Suprapubic skin (tissue), 4 donors: ENCODE data around the gene KRT12.

Experiments
- CTCF ChIP-seq, 2 donors: fragments of 200-600 bp in 1 of 2; fragments of 450-650 bp in 1 of 2; sonication (generic) in 1 of 2; IDR thresholded peaks; one replicate each; pipeline ENCODE4 v1.5.1; 2016 to 2019; ENCODE audit warnings: antibody characterized with exemption in 2 of 2, mild to moderate bottlenecking in 1 of 2, moderate library complexity in 1 of 2
- EP300 ChIP-seq: sonication (generic); formaldehyde crosslinking; IDR thresholded peaks from one replicate; pipeline ENCODE4 v1.6.1; 2017; ENCODE audit warnings: antibody characterized with exemption
- POLR2A ChIP-seq, 2 donors: fragments of 450-650 bp; IDR thresholded peaks; one replicate each; pipeline ENCODE4 v1.6.1; 2017; ENCODE audit warnings: antibody characterized with exemption in 2 of 2, mild to moderate bottlenecking in 2 of 2, moderate library complexity in 2 of 2
- POLR2AphosphoS5 ChIP-seq, 3 donors: sonication (generic); formaldehyde crosslinking; IDR thresholded peaks; one replicate each; pipeline ENCODE4 v1.6.1; 2017; ENCODE audit warnings: antibody characterized with exemption in 3 of 3

GRCh38 chr17:40915721-40916256 lies 48.8 kb upstream of the KRT12 start:
- TF ChIP-seq POLR2A (IDR thresholded peaks at IDR 0.05) (no peak), CTCF (IDR thresholded peaks at IDR 0.05) (no peak), EP300 (no peak), POLR2AphosphoS5 (IDR thresholded peaks at IDR 0.05) (no peak)
